WERI-Rb-1 (cell line): Measurements from ENCODE around the gene RBP5.

Experiments
- DNase-seq: peaks from one replicate; pipeline ENCODE4 v3.0.0-alpha.2; 2020
- H3K27ac ChIP-seq: fragments of 250-450 bp; sonication (Bioruptor Pico); 2 replicates; pipeline ENCODE4 v1.5.1; 2020; ENCODE audit warnings: mild to moderate bottlenecking, moderate library complexity
- H3K27me3 ChIP-seq: fragments of 250-450 bp; sonication (Bioruptor Pico); 2 replicates; pipeline ENCODE4 v1.5.1; 2021; ENCODE audit warnings: mild to moderate bottlenecking, low read depth, moderate library complexity; ENCODE audit not compliant: insufficient read depth, severe bottlenecking
- H3K36me3 ChIP-seq: fragments of 250-450 bp; sonication (Bioruptor Pico); 2 replicates; pipeline ENCODE4 v1.5.1; 2020; ENCODE audit warnings: mild to moderate bottlenecking, moderate library complexity
- H3K4me3 ChIP-seq: 2 replicates; pipeline ENCODE4 v1.5.1; 2011; ENCODE audit warnings: low read depth, mild to moderate bottlenecking, control low read depth, low read length
- H3K9me3 ChIP-seq: fragments of 250-450 bp; sonication (Bioruptor Pico); 2 replicates; pipeline ENCODE4 v1.5.1; 2021; ENCODE audit warnings: mild to moderate bottlenecking, moderate library complexity; ENCODE audit not compliant: severe bottlenecking
- TF ChIP-seq, protein P1 (sequence below): IDR thresholded peaks from 2 replicates; pipeline ENCODE4 v1.5.1; 2011; ENCODE audit warnings: low read depth, mild to moderate bottlenecking, control low read depth, inconsistent platforms, low read length

RBP5 gene

DNA sequence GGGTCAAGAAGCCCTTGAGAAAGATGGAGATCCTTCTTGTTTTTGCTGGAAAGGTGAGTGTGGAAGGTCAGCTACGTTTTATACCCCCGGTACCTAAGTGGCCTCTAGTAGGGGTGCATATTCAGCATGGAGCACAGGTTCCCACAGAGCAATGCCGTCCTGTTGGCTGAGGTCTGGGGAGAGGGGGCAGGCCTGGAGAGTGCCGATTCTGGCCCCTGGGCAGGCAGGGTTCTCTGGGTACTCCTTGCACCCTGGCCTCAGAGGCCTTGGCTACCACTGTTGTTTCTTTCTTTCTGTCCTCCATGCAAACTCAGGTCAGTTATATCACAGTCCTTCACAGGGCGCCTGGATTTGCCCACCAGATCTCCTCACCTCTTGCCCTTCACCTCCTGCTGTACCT lies 8.5 kb downstream of the RBP5 start:
- TF ChIP-seq, protein P1, sequence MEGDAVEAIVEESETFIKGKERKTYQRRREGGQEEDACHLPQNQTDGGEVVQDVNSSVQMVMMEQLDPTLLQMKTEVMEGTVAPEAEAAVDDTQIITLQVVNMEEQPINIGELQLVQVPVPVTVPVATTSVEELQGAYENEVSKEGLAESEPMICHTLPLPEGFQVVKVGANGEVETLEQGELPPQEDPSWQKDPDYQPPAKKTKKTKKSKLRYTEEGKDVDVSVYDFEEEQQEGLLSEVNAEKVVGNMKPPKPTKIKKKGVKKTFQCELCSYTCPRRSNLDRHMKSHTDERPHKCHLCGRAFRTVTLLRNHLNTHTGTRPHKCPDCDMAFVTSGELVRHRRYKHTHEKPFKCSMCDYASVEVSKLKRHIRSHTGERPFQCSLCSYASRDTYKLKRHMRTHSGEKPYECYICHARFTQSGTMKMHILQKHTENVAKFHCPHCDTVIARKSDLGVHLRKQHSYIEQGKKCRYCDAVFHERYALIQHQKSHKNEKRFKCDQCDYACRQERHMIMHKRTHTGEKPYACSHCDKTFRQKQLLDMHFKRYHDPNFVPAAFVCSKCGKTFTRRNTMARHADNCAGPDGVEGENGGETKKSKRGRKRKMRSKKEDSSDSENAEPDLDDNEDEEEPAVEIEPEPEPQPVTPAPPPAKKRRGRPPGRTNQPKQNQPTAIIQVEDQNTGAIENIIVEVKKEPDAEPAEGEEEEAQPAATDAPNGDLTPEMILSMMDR = no peak
- no peaks in the 10 kb centered on the region for H3K9me3 ChIP-seq
- H3K27me3 ChIP-seq = no peaks in the 10 kb centered on the region
- H3K36me3 ChIP-seq = no peaks in the 10 kb centered on the region
- H3K4me3 ChIP-seq = no peak overlapping the region
- H3K27ac ChIP-seq = no peak overlapping the region
- DNase-seq = no peak

- no peaks in the 10 kb centered on the region for H3K9me3 ChIP-seq
- H3K27me3 ChIP-seq = no peaks in the 10 kb centered on the region
- no peak overlapping the region for H3K4me3 ChIP-seq
- no peaks in the 10 kb centered on the region for H3K36me3 ChIP-seq
- H3K27ac ChIP-seq = no peak overlapping the region
- TF ChIP-seq, protein P1 = no peak
- DNase-seq = no peak
These were observed 9.8 kb downstream of the RBP5 start for GRCh38 chr12:7118881-7119280.

DNA sequence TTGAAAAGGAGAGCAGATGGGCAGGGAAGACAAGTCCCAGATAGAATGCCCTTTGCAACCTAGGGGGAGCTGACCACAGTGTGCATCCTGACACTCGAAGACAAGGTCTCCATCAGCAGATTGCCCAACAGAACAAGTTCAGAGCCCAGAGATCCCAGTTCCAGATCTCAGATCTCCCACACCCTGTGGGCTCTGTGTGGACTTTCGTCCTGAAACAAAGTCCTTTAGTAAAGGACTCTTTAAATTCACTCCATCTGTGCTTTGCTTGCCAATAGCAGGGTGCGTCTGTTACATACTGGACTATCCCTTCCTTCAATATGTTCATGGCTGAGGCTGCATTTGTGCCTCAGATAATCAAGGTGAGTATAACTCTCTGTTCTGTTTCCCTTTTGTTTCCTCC lies 11.0 kb downstream of the RBP5 start:
- TF ChIP-seq, protein P1 = no peak
- Histone ChIP-seq H3K27ac (no peak overlapping the region), H3K27me3 (no peaks in the 10 kb centered on the region), H3K4me3 (no peak overlapping the region), H3K9me3 (no peaks in the 10 kb centered on the region), H3K36me3 (no peaks in the 10 kb centered on the region)
- DNase-seq = no peak

DNA sequence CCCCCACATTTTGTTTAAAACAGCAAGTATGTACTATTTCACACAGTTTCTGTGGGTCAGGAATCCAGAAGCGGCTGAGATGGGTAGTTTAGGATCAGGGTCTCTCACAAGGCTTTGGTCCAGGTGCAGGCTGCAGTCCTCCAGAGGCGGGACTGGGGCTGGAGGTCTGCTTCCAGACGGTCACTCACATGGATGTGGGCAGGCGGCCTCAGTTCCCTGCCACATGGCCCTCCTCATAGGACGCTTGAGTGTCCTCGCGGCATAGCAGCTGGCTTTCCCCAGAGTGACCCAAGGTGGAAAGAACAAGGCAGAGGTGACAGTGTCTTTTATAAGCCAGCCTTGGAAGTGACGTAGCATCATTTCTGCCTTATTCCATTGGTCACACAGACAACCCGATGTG lies 11.8 kb downstream of the RBP5 start:
- H3K36me3 ChIP-seq = no peaks in the 10 kb centered on the region
- H3K4me3 ChIP-seq = no peak overlapping the region
- no peak overlapping the region for H3K27ac ChIP-seq
- TF ChIP-seq, protein P1 = no peak
- no peaks in the 10 kb centered on the region for H3K9me3 ChIP-seq
- H3K27me3 ChIP-seq = no peaks in the 10 kb centered on the region
- no peak for DNase-seq

DNA sequence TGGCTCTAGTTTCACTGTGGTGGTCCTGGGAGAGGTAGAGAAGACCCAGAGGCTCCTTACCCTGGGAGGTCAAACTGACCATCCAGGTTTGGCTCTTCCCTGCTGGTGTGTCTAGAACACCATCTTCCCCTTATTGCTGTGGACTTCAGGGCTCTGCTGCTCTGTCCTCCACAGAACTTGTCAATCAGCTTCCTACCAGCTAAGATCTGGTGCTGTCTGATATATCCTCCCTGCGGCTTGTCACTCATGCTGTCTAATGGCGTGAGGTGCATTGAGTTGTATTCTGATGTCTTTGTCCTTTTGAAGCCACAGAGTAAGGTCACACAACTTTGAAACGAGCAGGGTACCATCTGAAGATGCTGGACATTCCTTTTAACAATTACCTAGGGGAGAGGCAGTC lies 12.5 kb downstream of the RBP5 start:
- H3K36me3 ChIP-seq = no peaks in the 10 kb centered on the region
- no peak for DNase-seq
- TF ChIP-seq, protein P1 = no peak

GRCh38 chr12:7114851-7115250 lies 13.8 kb downstream of the RBP5 start:
- no peak overlapping the region for H3K4me3 ChIP-seq
- H3K27ac ChIP-seq = no peak overlapping the region
- no peaks in the 10 kb centered on the region for H3K27me3 ChIP-seq
- DNase-seq = no peak
- H3K36me3 ChIP-seq = no peaks in the 10 kb centered on the region
- no peaks in the 10 kb centered on the region for H3K9me3 ChIP-seq
- TF ChIP-seq, protein P1 = no peak

More for the DNA sequence above, 12.5 kb downstream of the RBP5 start:
- Histone ChIP-seq H3K27me3 (no peaks in the 10 kb centered on the region), H3K9me3 (no peaks in the 10 kb centered on the region), H3K4me3 (no peak overlapping the region), H3K27ac (no peak overlapping the region)
